ENCODE data around the gene VEPH1. TPM values are rescaled to one million over a fixed set of nuclear protein-coding genes. Genes with fewer than 3 reads are reported as not detected.

Gene VEPH1
- total RNA-seq, 1 experiment from 2014 or later = 0.32 TPM

- ChIA-PET CTCF (interaction anchor here (0.9 kb wide), 1 partner anchor 243 kb away, joined by 3 read pairs; no protein-coding TSS in a partner anchor), POLR2A (ENCODE audit: low non-redundant PET) (no interaction called here)
- H3K27ac ChIP-seq (ENCODE audit: low read depth, low read length, poor library complexity, severe bottlenecking) = no peak overlapping the region
- H3K9me3 ChIP-seq (ENCODE audit: low read depth, low read length, poor library complexity, severe bottlenecking) = no peaks in the 10 kb centered on the region
- DNase-seq (ENCODE audit: low spot score) = no peak
- no peak overlapping the region for H3K4me3 ChIP-seq (ENCODE audit: low read depth, low read length, poor library complexity, severe bottlenecking)
- intact Hi-C loops (cut with micrococcal nuclease; ENCODE audit: unreplicated experiment) = no loop called here
- no TSS peak for BruUV-seq (replicated peaks)
- H3K36me3 ChIP-seq (ENCODE audit: insufficient read depth, low read length, poor library complexity, severe bottlenecking) = no peaks in the 10 kb centered on the region
- peaks cover 19% of the 10 kb centered on the region for H3K4me1 ChIP-seq (ENCODE audit: insufficient read depth, low read length, poor library complexity, severe bottlenecking)
- TF ChIP-seq CTCF (conservative IDR thresholded peaks at IDR 0.05; ENCODE audit: low read depth, low read length) = no peak
- no peak for TF ChIP-seq EZH2 (IDR thresholded peaks at IDR 0.05; ENCODE audit: borderline replicate concordance, low read depth, low read length, poor library complexity, severe bottlenecking)
- no peaks in the 10 kb centered on the region for H3K27me3 ChIP-seq (replicated peaks; ENCODE audit: insufficient read depth, low read depth, low read length, poor library complexity)
These were observed 59.1 kb downstream of the VEPH1 start for GRCh38 chr3:157443905-157444796.

DNA sequence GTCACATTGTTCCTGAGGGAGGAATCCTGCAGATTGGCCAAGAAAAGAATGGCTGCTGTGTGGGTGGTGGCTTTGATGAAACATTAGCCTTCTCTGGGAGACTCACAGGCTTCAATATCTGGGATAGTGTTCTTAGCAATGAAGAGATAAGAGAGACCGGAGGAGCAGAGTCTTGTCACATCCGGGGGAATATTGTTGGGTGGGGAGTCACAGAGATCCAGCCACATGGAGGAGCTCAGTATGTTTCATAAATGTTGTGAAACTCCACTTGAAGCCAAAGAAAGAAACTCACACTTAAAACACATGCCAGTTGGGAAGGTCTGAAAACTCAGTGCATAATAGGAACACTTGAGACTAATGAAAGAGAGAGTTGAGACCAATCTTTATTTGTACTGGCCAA lies 60.5 kb downstream of the VEPH1 start:
- H3K27me3 ChIP-seq (replicated peaks; ENCODE audit: insufficient read depth, low read depth, low read length, poor library complexity) = peaks cover 3% of the 10 kb centered on the region
- BruUV-seq (replicated peaks) = no TSS peak
- peaks cover 28% of the 10 kb centered on the region for H3K4me1 ChIP-seq (ENCODE audit: insufficient read depth, low read length, poor library complexity, severe bottlenecking)
- intact Hi-C loops (cut with micrococcal nuclease; ENCODE audit: unreplicated experiment) = no loop called here
- H3K36me3 ChIP-seq (ENCODE audit: insufficient read depth, low read length, poor library complexity, severe bottlenecking) = no peaks in the 10 kb centered on the region
- ChIA-PET POLR2A (ENCODE audit: low non-redundant PET) (no interaction called here), CTCF (no interaction called here)
- H3K9me3 ChIP-seq (ENCODE audit: low read depth, low read length, poor library complexity, severe bottlenecking) = no peaks in the 10 kb centered on the region
- no peak overlapping the region for H3K27ac ChIP-seq (ENCODE audit: low read depth, low read length, poor library complexity, severe bottlenecking)
- no peak for DNase-seq (ENCODE audit: low spot score)
- H3K4me3 ChIP-seq (ENCODE audit: low read depth, low read length, poor library complexity, severe bottlenecking) = no peak overlapping the region
- TF ChIP-seq CTCF (conservative IDR thresholded peaks at IDR 0.05; ENCODE audit: low read depth, low read length) (no peak), EZH2 (IDR thresholded peaks at IDR 0.05; ENCODE audit: borderline replicate concordance, low read depth, low read length, poor library complexity, severe bottlenecking) (no peak)

- Histone ChIP-seq H3K36me3 (ENCODE audit: insufficient read depth, low read length, poor library complexity, severe bottlenecking) (no peaks in the 10 kb centered on the region), H3K4me3 (ENCODE audit: low read depth, low read length, poor library complexity, severe bottlenecking) (no peak overlapping the region), H3K4me1 (ENCODE audit: insufficient read depth, low read length, poor library complexity, severe bottlenecking) (peaks cover 29% of the 10 kb centered on the region), H3K9me3 (ENCODE audit: low read depth, low read length, poor library complexity, severe bottlenecking) (no peaks in the 10 kb centered on the region), H3K27ac (ENCODE audit: low read depth, low read length, poor library complexity, severe bottlenecking) (no peak overlapping the region), H3K27me3 (replicated peaks; ENCODE audit: insufficient read depth, low read depth, low read length, poor library complexity) (peaks cover 3% of the 10 kb centered on the region)
- no peak for DNase-seq (ENCODE audit: low spot score)
- CTCF ChIA-PET = no interaction called here
- POLR2A ChIA-PET (ENCODE audit: low non-redundant PET) = no interaction called here
- BruUV-seq (replicated peaks) = no TSS peak
- TF ChIP-seq EZH2 (IDR thresholded peaks at IDR 0.05; ENCODE audit: borderline replicate concordance, low read depth, low read length, poor library complexity, severe bottlenecking) = no peak
- no peak for TF ChIP-seq CTCF (conservative IDR thresholded peaks at IDR 0.05; ENCODE audit: low read depth, low read length)
- intact Hi-C loops (cut with micrococcal nuclease; ENCODE audit: unreplicated experiment) = no loop called here
These were observed 62.1 kb downstream of the VEPH1 start for GRCh38 chr3:157441102-157441624.

All from A673 (cell line).